Sigmoid colon (tissue), 4 donors: ENCODE results near the gene ZNF280B.

ENCODE experiments used
- EP300 ChIP-seq, 4 donors: sonication (generic); formaldehyde crosslinking; IDR thresholded peaks; one replicate each; pipeline ENCODE4 v1.6.1; 2017; ENCODE audit warnings: antibody characterized with exemption in 4 of 4
- POLR2AphosphoS5 ChIP-seq, 4 donors: sonication (generic); formaldehyde crosslinking; IDR thresholded peaks; one replicate each; pipeline ENCODE4 v1.6.1; 2017; ENCODE audit warnings: antibody characterized with exemption in 4 of 4
- TF ChIP-seq, protein P1 (sequence below), 4 experiments: fragments of 450-650 bp in 3 of 4; fragments of 200-600 bp in 1 of 4; IDR thresholded peaks; one replicate each; pipeline ENCODE4 v1.5.1; 2016 to 2019; ENCODE audit warnings: antibody characterized with exemption in 4 of 4, mild to moderate bottlenecking in 3 of 4, moderate library complexity in 2 of 4

DNA sequence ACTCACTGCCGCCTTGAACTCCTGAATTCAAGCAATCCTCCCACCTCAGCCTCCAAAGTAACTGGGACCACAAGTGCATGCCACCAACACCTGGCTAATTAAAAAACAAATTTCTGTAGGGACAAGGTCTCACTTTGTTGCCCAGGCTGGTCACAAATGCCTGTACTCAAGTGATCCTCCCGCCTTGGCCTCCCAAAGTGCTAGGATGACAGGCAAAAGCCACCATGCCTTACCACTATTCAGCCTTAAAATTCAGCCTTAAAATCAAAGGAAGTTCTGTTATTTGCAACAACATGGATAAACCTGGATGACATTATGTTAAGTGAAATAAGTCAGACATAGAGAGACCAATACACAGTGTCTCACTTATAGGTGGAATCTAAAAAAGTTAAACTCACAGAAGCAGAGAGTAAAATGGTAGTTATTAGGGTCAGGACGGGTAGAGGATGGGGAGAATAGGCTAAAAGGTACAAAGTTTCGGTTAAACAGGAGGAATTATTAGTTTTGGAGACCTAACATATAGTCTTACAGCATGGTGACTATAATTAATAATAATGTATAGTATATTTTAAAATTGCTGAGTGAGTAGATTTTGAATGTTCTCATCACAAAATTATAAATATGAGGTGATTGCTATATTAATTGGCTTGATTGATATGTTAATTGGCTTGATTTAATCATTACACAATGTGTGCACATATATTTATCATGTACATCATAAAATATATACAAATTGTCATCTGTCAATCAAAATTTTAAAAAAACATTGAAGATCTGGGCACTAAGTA is 17.8 kb upstream of the ZNF280B start:
- TF ChIP-seq, protein P1, sequence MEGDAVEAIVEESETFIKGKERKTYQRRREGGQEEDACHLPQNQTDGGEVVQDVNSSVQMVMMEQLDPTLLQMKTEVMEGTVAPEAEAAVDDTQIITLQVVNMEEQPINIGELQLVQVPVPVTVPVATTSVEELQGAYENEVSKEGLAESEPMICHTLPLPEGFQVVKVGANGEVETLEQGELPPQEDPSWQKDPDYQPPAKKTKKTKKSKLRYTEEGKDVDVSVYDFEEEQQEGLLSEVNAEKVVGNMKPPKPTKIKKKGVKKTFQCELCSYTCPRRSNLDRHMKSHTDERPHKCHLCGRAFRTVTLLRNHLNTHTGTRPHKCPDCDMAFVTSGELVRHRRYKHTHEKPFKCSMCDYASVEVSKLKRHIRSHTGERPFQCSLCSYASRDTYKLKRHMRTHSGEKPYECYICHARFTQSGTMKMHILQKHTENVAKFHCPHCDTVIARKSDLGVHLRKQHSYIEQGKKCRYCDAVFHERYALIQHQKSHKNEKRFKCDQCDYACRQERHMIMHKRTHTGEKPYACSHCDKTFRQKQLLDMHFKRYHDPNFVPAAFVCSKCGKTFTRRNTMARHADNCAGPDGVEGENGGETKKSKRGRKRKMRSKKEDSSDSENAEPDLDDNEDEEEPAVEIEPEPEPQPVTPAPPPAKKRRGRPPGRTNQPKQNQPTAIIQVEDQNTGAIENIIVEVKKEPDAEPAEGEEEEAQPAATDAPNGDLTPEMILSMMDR (IDR thresholded peaks at IDR 0.05), result no peak
- TF ChIP-seq EP300 (IDR thresholded peaks at IDR 0.05) (no peak), POLR2AphosphoS5 (IDR thresholded peaks at IDR 0.05) (no peak)
